ENCODE data around the gene PRKCE. TPM values are rescaled to one million over a fixed set of nuclear protein-coding genes. Genes with fewer than 3 reads are reported as not detected.

PRKCE gene
- total RNA-seq, 1 experiment from 2014 or later, result 17.7 TPM

- Mint-ChIP-seq H3K4me3 (ENCODE audit: low read depth, unreplicated experiment) (no peak overlapping the region), H3K27me3 (ENCODE audit: unreplicated experiment) (no peaks in the 10 kb centered on the region), H3K27ac (ENCODE audit: unreplicated experiment) (peak overlapping the region; percentile 97), H3K9me3 (ENCODE audit: low read depth, unreplicated experiment) (no peaks in the 10 kb centered on the region), H3K4me1 (ENCODE audit: low read depth, unreplicated experiment) (peaks cover 63% of the 10 kb centered on the region), H3K36me3 (ENCODE audit: insufficient read depth, unreplicated experiment) (peaks cover 14% of the 10 kb centered on the region)
- intact Hi-C loops (cut with micrococcal nuclease; ENCODE audit: unreplicated experiment), result no loop called here
- TF ChIP-seq, protein P1, sequence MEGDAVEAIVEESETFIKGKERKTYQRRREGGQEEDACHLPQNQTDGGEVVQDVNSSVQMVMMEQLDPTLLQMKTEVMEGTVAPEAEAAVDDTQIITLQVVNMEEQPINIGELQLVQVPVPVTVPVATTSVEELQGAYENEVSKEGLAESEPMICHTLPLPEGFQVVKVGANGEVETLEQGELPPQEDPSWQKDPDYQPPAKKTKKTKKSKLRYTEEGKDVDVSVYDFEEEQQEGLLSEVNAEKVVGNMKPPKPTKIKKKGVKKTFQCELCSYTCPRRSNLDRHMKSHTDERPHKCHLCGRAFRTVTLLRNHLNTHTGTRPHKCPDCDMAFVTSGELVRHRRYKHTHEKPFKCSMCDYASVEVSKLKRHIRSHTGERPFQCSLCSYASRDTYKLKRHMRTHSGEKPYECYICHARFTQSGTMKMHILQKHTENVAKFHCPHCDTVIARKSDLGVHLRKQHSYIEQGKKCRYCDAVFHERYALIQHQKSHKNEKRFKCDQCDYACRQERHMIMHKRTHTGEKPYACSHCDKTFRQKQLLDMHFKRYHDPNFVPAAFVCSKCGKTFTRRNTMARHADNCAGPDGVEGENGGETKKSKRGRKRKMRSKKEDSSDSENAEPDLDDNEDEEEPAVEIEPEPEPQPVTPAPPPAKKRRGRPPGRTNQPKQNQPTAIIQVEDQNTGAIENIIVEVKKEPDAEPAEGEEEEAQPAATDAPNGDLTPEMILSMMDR (IDR thresholded peaks at IDR 0.05; ENCODE audit: unreplicated experiment), result no peak
- CTCF ChIA-PET, result interaction anchor here (1.4 kb wide), 1 partner anchor 26 kb away, joined by 6 read pairs; no protein-coding TSS in a partner anchor
- no TSS peak for BruUV-seq (replicated peaks)
- DNase-seq, result no peak
These were observed 24.6 kb downstream of the PRKCE start for GRCh38 chr2:45676088-45676487.

DNA sequence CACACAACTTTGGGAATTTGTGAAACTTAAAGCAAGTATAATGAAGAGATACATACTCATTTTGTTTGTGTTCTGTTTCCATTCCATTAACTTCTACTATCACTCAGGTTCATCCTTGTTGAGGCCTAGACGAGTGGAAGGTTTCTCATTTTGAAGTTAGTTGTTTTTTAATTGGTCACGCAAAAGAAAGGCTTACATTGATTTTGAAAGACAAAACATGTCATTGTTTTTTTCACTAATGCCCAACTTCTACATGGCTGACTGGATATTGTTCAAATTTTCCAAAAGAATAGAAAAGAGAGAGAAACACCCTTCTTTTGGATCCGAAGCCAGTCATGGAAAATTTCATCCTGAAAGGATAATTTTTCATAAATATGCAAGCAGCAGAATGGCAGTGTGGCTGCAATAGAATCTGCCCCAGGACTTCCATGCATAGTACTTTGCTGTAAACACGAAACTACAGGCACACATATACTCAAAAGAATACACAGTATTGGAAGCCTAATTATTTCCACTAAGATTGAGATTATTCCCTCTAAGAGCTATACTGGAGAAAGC is 27.4 kb downstream of the PRKCE start:
- Mint-ChIP-seq H3K9me3 (ENCODE audit: low read depth, unreplicated experiment) (no peaks in the 10 kb centered on the region), H3K27ac (ENCODE audit: unreplicated experiment) (no peak overlapping the region), H3K4me1 (ENCODE audit: low read depth, unreplicated experiment) (peaks cover 77% of the 10 kb centered on the region), H3K27me3 (ENCODE audit: unreplicated experiment) (no peaks in the 10 kb centered on the region), H3K36me3 (ENCODE audit: insufficient read depth, unreplicated experiment) (peaks cover 21% of the 10 kb centered on the region), H3K4me3 (ENCODE audit: low read depth, unreplicated experiment) (no peak overlapping the region)
- DNase-seq, result no peak
- BruUV-seq (replicated peaks), result no TSS peak
- TF ChIP-seq, protein P1 (IDR thresholded peaks at IDR 0.05; ENCODE audit: unreplicated experiment), result no peak
- CTCF ChIA-PET, result no interaction called here
- intact Hi-C loops (cut with micrococcal nuclease; ENCODE audit: unreplicated experiment), result no loop called here

GRCh38 chr2:45680351-45680967 is 29.0 kb downstream of the PRKCE start:
- H3K27me3 Mint-ChIP-seq (ENCODE audit: unreplicated experiment), result no peaks in the 10 kb centered on the region
- no peak for DNase-seq
- no peaks in the 10 kb centered on the region for H3K9me3 Mint-ChIP-seq (ENCODE audit: low read depth, unreplicated experiment)
- intact Hi-C loops (cut with micrococcal nuclease; ENCODE audit: unreplicated experiment), result no loop called here
- H3K27ac Mint-ChIP-seq (ENCODE audit: unreplicated experiment), result no peak overlapping the region
- H3K4me3 Mint-ChIP-seq (ENCODE audit: low read depth, unreplicated experiment), result no peak overlapping the region
- H3K4me1 Mint-ChIP-seq (ENCODE audit: low read depth, unreplicated experiment), result peaks cover 77% of the 10 kb centered on the region
- H3K36me3 Mint-ChIP-seq (ENCODE audit: insufficient read depth, unreplicated experiment), result peaks cover 13% of the 10 kb centered on the region
- CTCF ChIA-PET, result no interaction called here
- no TSS peak for BruUV-seq (replicated peaks)
- TF ChIP-seq, protein P1 (IDR thresholded peaks at IDR 0.05; ENCODE audit: unreplicated experiment), result no peak

DNA sequence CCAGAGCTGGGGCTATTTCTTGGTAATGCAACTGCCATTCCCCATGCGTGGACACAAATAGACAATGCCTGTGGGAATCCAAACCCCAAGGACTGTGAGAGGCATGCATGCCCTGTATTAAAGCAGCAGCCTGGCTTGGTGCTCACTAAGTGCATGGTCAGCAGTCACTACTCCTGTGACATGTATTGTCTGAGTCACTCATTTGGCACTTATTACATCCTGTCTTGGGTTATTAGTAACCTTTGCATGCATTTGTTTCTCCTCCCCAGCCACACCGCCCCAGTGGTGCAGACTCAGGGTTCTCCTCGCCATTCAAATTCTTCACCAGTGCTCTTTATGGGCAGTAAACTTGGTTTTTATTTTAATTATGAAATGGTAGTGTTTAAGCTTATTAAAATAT is 30.2 kb downstream of the PRKCE start:
- CTCF ChIA-PET, result interaction anchor here (0.7 to 0.9 kb wide), 3 partner anchors 11 to 169 kb away, joined by 3 to 4 read pairs (median 3); no protein-coding TSS in a partner anchor
- no peaks in the 10 kb centered on the region for H3K9me3 Mint-ChIP-seq (ENCODE audit: low read depth, unreplicated experiment)
- no peak overlapping the region for H3K4me3 Mint-ChIP-seq (ENCODE audit: low read depth, unreplicated experiment)
- peaks cover 7% of the 10 kb centered on the region for H3K36me3 Mint-ChIP-seq (ENCODE audit: insufficient read depth, unreplicated experiment)
- peak overlapping the region; percentile 88 for H3K27ac Mint-ChIP-seq (ENCODE audit: unreplicated experiment)
- peak; percentile 63 for DNase-seq
- peaks cover 66% of the 10 kb centered on the region for H3K4me1 Mint-ChIP-seq (ENCODE audit: low read depth, unreplicated experiment)
- BruUV-seq (replicated peaks), result no TSS peak
- TF ChIP-seq, protein P1 (IDR thresholded peaks at IDR 0.05; ENCODE audit: unreplicated experiment), result no peak
- H3K27me3 Mint-ChIP-seq (ENCODE audit: unreplicated experiment), result no peaks in the 10 kb centered on the region
- intact Hi-C loops (cut with micrococcal nuclease; ENCODE audit: unreplicated experiment), result no loop called here

All from Calu3 (cell line).